GM12878 (cell line): ENCODE measurements around the gene PTTG2. TPM values are rescaled to one million over a fixed set of nuclear protein-coding genes. Genes with fewer than 3 reads are reported as not detected.

ENCODE experiments used
- ATAC-seq: fragments of 200-7000 bp; cut with Tn5 transposase; 3 replicates; pipeline ENCODE4 v1.9.1; 2020; ENCODE audit warnings: mild to moderate bottlenecking, moderate library complexity
- BruUV-seq: library from RNA; stranded (reverse); fragments of 400-500 nt; replicated peaks from 2 replicates; lab custom pipeline; 2021; lab: Mats Ljungman, UMichigan
- CTCF ChIA-PET: fragments of 300-600 bp; sonication (Branson Sonifier 250); formaldehyde crosslinking; extraction: SDS; loops from one replicate; lab custom pipeline; 2021; ENCODE audit warnings: inconsistent platforms; lab: Yijun Ruan, JAX
- POLR2A ChIA-PET: fragments of 350-600 bp; formaldehyde crosslinking; extraction: SDS; loops from one replicate; lab custom pipeline; 2021; ENCODE audit warnings: inconsistent platforms; lab: Charles Lee
- RAD21 ChIA-PET: fragments of 300-600 bp; sonication (Branson Sonifier 250); formaldehyde crosslinking; loops from one replicate; lab custom pipeline; 2023; ENCODE audit warnings: antibody characterized with exemption; ENCODE audit not compliant: unreplicated experiment; lab: Charles Lee
- SMC1A ChIA-PET: fragments of 300-600 bp; sonication (Branson Sonifier 250); formaldehyde crosslinking; loops from one replicate; lab custom pipeline; 2023; ENCODE audit not compliant: unreplicated experiment, uncharacterized antibody; lab: Charles Lee
- DNase-seq: peaks from one replicate; pipeline ENCODE4 v3.0.0-alpha.2; 2011; ENCODE audit warnings: low read depth, low spot score
- FAIRE-seq: peaks from 3 replicates; lab custom pipeline; 2011; peaks lifted over from hg19 to GRCh38; lab: Jason Lieb, UNC
- H2AFZ ChIP-seq: 2 replicates; pipeline ENCODE4 v1.6.0; 2011; ENCODE audit warnings: low read depth, low read length, control low read depth; ENCODE audit not compliant: control insufficient read depth
- H3K27ac ChIP-seq: 2 replicates; pipeline ENCODE4 v1.5.1; 2011; ENCODE audit warnings: control low read depth; ENCODE audit not compliant: control insufficient read depth, insufficient read depth
- H3K27me3 ChIP-seq, 2 experiments: replicated peaks in 1 of 2; 2 replicates each; pipeline versions ENCODE4 v1.6.0 to v1.6.1; 2011; ENCODE audit warnings: low read length in 1 of 2; ENCODE audit not compliant: control insufficient read depth in 2 of 2, insufficient read depth in 2 of 2
- H3K36me3 ChIP-seq, 2 experiments: 2 replicates each; pipeline ENCODE4 v1.5.1; 2011; ENCODE audit warnings: low read length in 1 of 2; ENCODE audit not compliant: control insufficient read depth in 2 of 2, insufficient read depth in 2 of 2
- H3K4me1 ChIP-seq: 2 replicates; pipeline ENCODE4 v1.6.1; 2011; ENCODE audit warnings: mild to moderate bottlenecking, low read length, moderate library complexity, mixed read lengths; ENCODE audit not compliant: control insufficient read depth, insufficient read depth
- H3K4me2 ChIP-seq: 2 replicates; pipeline ENCODE4 v1.6.0; 2011; ENCODE audit warnings: control low read depth; ENCODE audit not compliant: control insufficient read depth, insufficient read depth
- H3K4me3 ChIP-seq: fragments of 200-600 bp; sonication (generic); 2 replicates; pipeline ENCODE4 v1.5.1; 2016
- H3K79me2 ChIP-seq: 2 replicates; pipeline ENCODE4 v1.6.0; 2011; ENCODE audit warnings: low read length; ENCODE audit not compliant: control insufficient read depth, insufficient read depth
- H3K9ac ChIP-seq: 2 replicates; pipeline ENCODE4 v1.8.0; 2011; ENCODE audit warnings: low read length, control low read depth, mixed read lengths; ENCODE audit not compliant: control insufficient read depth, insufficient read depth
- H3K9me3 ChIP-seq: replicated peaks from 3 replicates; pipeline ENCODE4 v1.5.1; 2011; ENCODE audit warnings: mild to moderate bottlenecking, low read length; ENCODE audit not compliant: control insufficient read depth, insufficient read depth
- H4K20me1 ChIP-seq: 2 replicates; pipeline ENCODE4 v1.6.0; 2011; ENCODE audit not compliant: control insufficient read depth, insufficient read depth
- FOS ChIP-seq: IDR thresholded peaks from 3 replicates; pipeline ENCODE4 v1.6.1; 2011; ENCODE audit warnings: borderline replicate concordance; ENCODE audit not compliant: insufficient read length; ENCODE audit errors: extremely low read depth
- FOXM1 ChIP-seq: IDR thresholded peaks from 2 replicates; pipeline ENCODE4 v1.6.1; 2012; ENCODE audit warnings: low read depth, mild to moderate bottlenecking, inconsistent platforms, low read length, moderate library complexity
- HCFC1 ChIP-seq: fragments of 150-350 bp; IDR thresholded peaks from 2 replicates; pipeline ENCODE4 v1.6.1; 2014; ENCODE audit warnings: low read length
- HDGF ChIP-seq: fragments of 450-650 bp; IDR thresholded peaks from 2 replicates; pipeline ENCODE4 v1.6.1; 2016; ENCODE audit warnings: antibody characterized with exemption
- KAT2A ChIP-seq: conservative IDR thresholded peaks from 2 replicates; pipeline ENCODE4 v1.6.1; 2011; ENCODE audit warnings: low read depth, low read length; ENCODE audit not compliant: control insufficient read depth
- PAX5 ChIP-seq: IDR thresholded peaks from 2 replicates; pipeline ENCODE4 v1.6.1; 2011; ENCODE audit warnings: low read depth, low read length, borderline replicate concordance
- RCOR1 ChIP-seq: conservative IDR thresholded peaks from 2 replicates; pipeline ENCODE4 v1.6.1; 2012; ENCODE audit warnings: low read depth, low read length, improper control_type of control experiment
- WGBS: methylation state at CpG from one replicate; pipeline ENCODE4 v1.1.6; 2016; ENCODE audit warnings: low lambda C conversion rate; ENCODE audit not compliant: insufficient replicate concordance, insufficient coverage; ENCODE audit errors: missing lambda C conversion rate; 5-methylcytosine and 5-hydroxymethylcytosine counted together
- in situ Hi-C: fragments of 300-500 bp; cut with MboI; formaldehyde crosslinking; loops from 9 replicates; pipeline ENCODE4 v1.14.3; 2018; ENCODE audit warnings: mixed read lengths
- intact Hi-C: fragments of 100-400 bp; cut with micrococcal nuclease; formaldehyde crosslinking; loops from one replicate; pipeline ENCODE4 v1.14.2; 2022; ENCODE audit not compliant: unreplicated experiment
- polyA plus RNA-seq, 11 experiments: library from polyadenylated mRNA; depleted of rRNA in 4 of 11; unstranded in 6 of 11; stranded (reverse) in 5 of 11; fragments of >200 nt; fragmentation: Nextera tagmentation in 4 of 11; fragmentation: Illumina TruSeq in 1 of 11; extraction: Ambion mirVana in 4 of 11; extraction: Trizol in 1 of 11; gene quantifications; 1 replicate in 1 of 11; 2 replicates in 10 of 11; pipeline versions ENCODE4 v1.2.1 to v1.2.3, GENCODE V29; 2011 to 2016; ENCODE audit warnings: inconsistent platforms in 2 of 11, missing spikeins in 2 of 11, low read depth in 1 of 11
- total RNA-seq, 4 experiments: library from RNA; depleted of rRNA in 3 of 4; stranded (reverse); fragments of >200 nt in 3 of 4; fragmentation: Illumina TruSeq in 1 of 4; extraction: Trizol in 1 of 4; gene quantifications; 2 replicates each; pipeline versions ENCODE4 v1.2.1 to v1.2.3, GENCODE V29; 2013 to 2021
- TF ChIP-seq, protein P1 (sequence below): fragments of 450-650 bp; IDR thresholded peaks from 2 replicates; pipeline ENCODE4 v1.6.1; 2016; ENCODE audit warnings: mild to moderate bottlenecking
- TF ChIP-seq, protein P2 (sequence below): fragments of 450-650 bp; IDR thresholded peaks from 2 replicates; pipeline ENCODE4 v1.6.1; 2016; ENCODE audit warnings: mild to moderate bottlenecking, moderate library complexity, borderline replicate concordance

The PTTG2 gene
- total and polyA plus RNA-seq, 10 of the 15 experiments (the other 5 are each of a cell fraction or from before 2014, with no cell fraction given), result 0.09 to 0.54 (median 0.39) TPM; not detected in 4

DNA sequence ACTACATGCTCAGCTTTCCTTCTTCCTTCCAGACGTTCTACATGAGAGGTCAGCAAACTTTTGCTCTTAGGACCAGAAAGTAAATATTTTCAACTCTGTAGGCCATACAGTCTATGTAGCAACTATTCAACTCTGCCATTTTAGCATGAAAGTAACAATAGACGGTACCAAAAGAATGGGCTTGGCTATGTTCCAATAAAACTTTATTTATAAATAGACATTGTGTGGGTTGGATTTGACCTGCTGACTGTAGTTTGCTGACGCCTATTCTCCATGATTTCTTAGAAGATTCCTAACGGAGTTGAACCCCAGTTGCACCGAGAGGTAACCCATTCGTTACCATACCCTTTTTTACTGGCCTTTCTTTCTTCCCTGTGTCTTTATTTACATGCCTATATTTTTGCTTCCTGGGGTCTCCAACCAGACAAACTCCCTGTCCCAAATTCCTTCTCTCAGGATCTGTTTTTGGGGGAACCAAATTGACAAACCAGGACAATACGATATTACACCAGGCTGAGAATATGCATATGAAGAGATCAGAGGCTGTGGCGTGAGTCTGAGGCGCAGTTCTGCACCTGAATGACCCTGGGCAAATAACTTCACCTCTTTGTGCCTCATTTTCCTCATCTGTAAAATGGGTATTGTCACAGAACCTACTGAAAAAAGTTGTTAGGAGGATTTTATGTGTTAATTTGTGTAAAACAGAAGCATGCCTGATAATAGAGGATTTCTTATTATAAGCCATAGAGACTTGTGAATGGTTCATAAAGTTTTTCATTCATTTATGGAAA lies 10.4 kb upstream of the PTTG2 start:
- ChIA-PET POLR2A (no interaction called here), CTCF (no interaction called here), SMC1A (no interaction called here)
- ATAC-seq (no peak), FAIRE-seq (no peak)
- WGBS, result 98% methylated on average over 9 of the region's 9 CpGs
- Histone ChIP-seq H3K4me3 (no peak overlapping the region), H3K4me1 (peaks cover 5% of the 10 kb centered on the region; the same call in 1 of the 2 replicates), H3K36me3 (no peaks in the 10 kb centered on the region), H3K4me2 (no peak overlapping the region), H3K27me3 (no peaks in the 10 kb centered on the region), H3K27ac (no peak overlapping the region), H2AFZ (no peak overlapping the region)
- in situ Hi-C loops, result no loop called here
- BruUV-seq, result no TSS peak
- intact Hi-C loops, result no loop called here
- TF ChIP-seq KAT2A (no peak), PAX5 (no peak), HCFC1 (no peak), FOXM1 (no peak), HDGF (no peak), RCOR1 (no peak), FOS (no peak)
- TF ChIP-seq, protein P1, sequence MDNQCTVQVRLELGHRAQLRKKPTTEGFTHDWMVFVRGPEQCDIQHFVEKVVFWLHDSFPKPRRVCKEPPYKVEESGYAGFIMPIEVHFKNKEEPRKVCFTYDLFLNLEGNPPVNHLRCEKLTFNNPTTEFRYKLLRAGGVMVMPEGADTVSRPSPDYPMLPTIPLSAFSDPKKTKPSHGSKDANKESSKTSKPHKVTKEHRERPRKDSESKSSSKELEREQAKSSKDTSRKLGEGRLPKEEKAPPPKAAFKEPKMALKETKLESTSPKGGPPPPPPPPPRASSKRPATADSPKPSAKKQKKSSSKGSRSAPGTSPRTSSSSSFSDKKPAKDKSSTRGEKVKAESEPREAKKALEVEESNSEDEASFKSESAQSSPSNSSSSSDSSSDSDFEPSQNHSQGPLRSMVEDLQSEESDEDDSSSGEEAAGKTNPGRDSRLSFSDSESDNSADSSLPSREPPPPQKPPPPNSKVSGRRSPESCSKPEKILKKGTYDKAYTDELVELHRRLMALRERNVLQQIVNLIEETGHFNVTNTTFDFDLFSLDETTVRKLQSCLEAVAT, result no peak
- TF ChIP-seq, protein P2, sequence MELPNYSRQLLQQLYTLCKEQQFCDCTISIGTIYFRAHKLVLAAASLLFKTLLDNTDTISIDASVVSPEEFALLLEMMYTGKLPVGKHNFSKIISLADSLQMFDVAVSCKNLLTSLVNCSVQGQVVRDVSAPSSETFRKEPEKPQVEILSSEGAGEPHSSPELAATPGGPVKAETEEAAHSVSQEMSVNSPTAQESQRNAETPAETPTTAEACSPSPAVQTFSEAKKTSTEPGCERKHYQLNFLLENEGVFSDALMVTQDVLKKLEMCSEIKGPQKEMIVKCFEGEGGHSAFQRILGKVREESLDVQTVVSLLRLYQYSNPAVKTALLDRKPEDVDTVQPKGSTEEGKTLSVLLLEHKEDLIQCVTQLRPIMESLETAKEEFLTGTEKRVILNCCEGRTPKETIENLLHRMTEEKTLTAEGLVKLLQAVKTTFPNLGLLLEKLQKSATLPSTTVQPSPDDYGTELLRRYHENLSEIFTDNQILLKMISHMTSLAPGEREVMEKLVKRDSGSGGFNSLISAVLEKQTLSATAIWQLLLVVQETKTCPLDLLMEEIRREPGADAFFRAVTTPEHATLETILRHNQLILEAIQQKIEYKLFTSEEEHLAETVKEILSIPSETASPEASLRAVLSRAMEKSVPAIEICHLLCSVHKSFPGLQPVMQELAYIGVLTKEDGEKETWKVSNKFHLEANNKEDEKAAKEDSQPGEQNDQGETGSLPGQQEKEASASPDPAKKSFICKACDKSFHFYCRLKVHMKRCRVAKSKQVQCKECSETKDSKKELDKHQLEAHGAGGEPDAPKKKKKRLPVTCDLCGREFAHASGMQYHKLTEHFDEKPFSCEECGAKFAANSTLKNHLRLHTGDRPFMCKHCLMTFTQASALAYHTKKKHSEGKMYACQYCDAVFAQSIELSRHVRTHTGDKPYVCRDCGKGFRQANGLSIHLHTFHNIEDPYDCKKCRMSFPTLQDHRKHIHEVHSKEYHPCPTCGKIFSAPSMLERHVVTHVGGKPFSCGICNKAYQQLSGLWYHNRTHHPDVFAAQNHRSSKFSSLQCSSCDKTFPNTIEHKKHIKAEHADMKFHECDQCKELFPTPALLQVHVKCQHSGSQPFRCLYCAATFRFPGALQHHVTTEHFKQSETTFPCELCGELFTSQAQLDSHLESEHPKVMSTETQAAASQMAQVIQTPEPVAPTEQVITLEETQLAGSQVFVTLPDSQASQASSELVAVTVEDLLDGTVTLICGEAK, result peak; percentile 62; the same call in 1 of the 2 replicates
- TF ChIP-seq, all 136 proteins: peak for 1
- Histone ChIP-seq H3K9ac (no peak overlapping the region), H3K79me2 (no peaks in the 10 kb centered on the region; the same call in 1 of the 2 replicates), H4K20me1 (no peaks in the 10 kb centered on the region), H3K9me3 (no peaks in the 10 kb centered on the region)
- RAD21 ChIA-PET, result no interaction called here
- no peak for DNase-seq
